Endothelial cell of umbilical vein (primary cell): ENCODE results near the gene SSR1. TPM values are rescaled to one million over a fixed set of nuclear protein-coding genes. Genes with fewer than 3 reads are reported as not detected.
"Not testable (repeated sequence)": the region's sequence is repeated elsewhere in the genome, so short reads cannot be mapped to it uniquely, and the experiment has no call there.

Source experiments
- BruUV-seq: library from RNA; stranded (reverse); fragments of 400-500 nt; replicated peaks from 2 replicates; lab custom pipeline; 2021; lab: Mats Ljungman, UMichigan
- CTCF ChIA-PET: fragments of 300-600, 350-600 bp; sonication (Branson Sonifier 250); formaldehyde crosslinking; loops from one replicate; lab custom pipeline; 2021; ENCODE audit warnings: antibody characterized with exemption, inconsistent platforms; lab: Charles Lee
- POLR2A ChIA-PET: fragments of 300-600, 350-600 bp; sonication (Branson Sonifier 250); formaldehyde crosslinking; loops from one replicate; lab custom pipeline; 2021; ENCODE audit warnings: antibody characterized with exemption, inconsistent platforms; lab: Charles Lee
- DNase-seq: peaks from one replicate; pipeline ENCODE4 v3.0.0-alpha.2; 2011; ENCODE audit warnings: low read depth, low spot score
- FAIRE-seq: peaks from 2 replicates; lab custom pipeline; 2011; peaks lifted over from hg19 to GRCh38; lab: Jason Lieb, UNC
- H2AFZ ChIP-seq: 2 replicates; pipeline ENCODE4 v1.6.0; 2012; ENCODE audit warnings: low read depth, low read length, control low read depth, inconsistent platforms
- H3K27ac ChIP-seq: 2 replicates; pipeline ENCODE4 v1.5.1; 2011; ENCODE audit warnings: low read depth, mild to moderate bottlenecking, control low read depth, low read length, moderate library complexity; ENCODE audit not compliant: insufficient read depth
- H3K27me3 ChIP-seq, 2 experiments: 2 replicates each; pipeline versions ENCODE4 v1.6.0 to v1.6.1; 2011; ENCODE audit warnings: low read length in 2 of 2, mixed read lengths in 1 of 2; ENCODE audit not compliant: control insufficient read depth in 2 of 2, insufficient read depth in 2 of 2
- H3K36me3 ChIP-seq, 2 experiments: 2 replicates in 1 of 2; 3 replicates in 1 of 2; pipeline ENCODE4 v1.5.1; 2011; ENCODE audit warnings: low read length in 2 of 2, mild to moderate bottlenecking in 1 of 2, moderate library complexity in 1 of 2; ENCODE audit not compliant: control insufficient read depth in 2 of 2, insufficient read depth in 2 of 2; ENCODE audit errors: extremely low read depth in 1 of 2
- H3K4me1 ChIP-seq: 3 replicates; pipeline ENCODE4 v1.5.1; 2011; ENCODE audit warnings: mild to moderate bottlenecking, low read length; ENCODE audit not compliant: control insufficient read depth, insufficient read depth; ENCODE audit errors: extremely low read depth
- H3K4me2 ChIP-seq: 2 replicates; pipeline ENCODE4 v1.6.1; 2011; ENCODE audit warnings: low read length, control low read depth, mixed read lengths; ENCODE audit not compliant: insufficient read depth
- H3K4me3 ChIP-seq, 3 experiments: fragments of 200-600 bp in 1 of 3; sonication (generic), shearing (Covaris generic) in 1 of 3; replicated peaks in 1 of 3; 2 replicates each; pipeline ENCODE4 v1.5.1; 2011 to 2016; ENCODE audit warnings: control low read depth in 3 of 3, low read length in 3 of 3, mild to moderate bottlenecking in 2 of 3, inconsistent platforms in 1 of 3, low read depth in 1 of 3, moderate library complexity in 1 of 3; ENCODE audit not compliant: insufficient read depth in 1 of 3
- H3K79me2 ChIP-seq: 2 replicates; pipeline ENCODE4 v1.6.0; 2012; ENCODE audit warnings: low read length, inconsistent platforms; ENCODE audit not compliant: control insufficient read depth, insufficient read depth
- H3K9ac ChIP-seq: replicated peaks from 2 replicates; pipeline ENCODE3; 2011; ENCODE audit warnings: low read length, control low read depth; ENCODE audit not compliant: insufficient read depth; ENCODE audit errors: extremely low read depth
- H3K9me1 ChIP-seq: replicated peaks from 3 replicates; pipeline ENCODE4 v1.6.0; 2011; ENCODE audit warnings: mild to moderate bottlenecking, low read length; ENCODE audit not compliant: control insufficient read depth, insufficient read depth; ENCODE audit errors: extremely low read depth
- H3K9me3 ChIP-seq: replicated peaks from 2 replicates; pipeline ENCODE4 v1.5.1; 2012; ENCODE audit warnings: low read length, inconsistent platforms; ENCODE audit not compliant: control insufficient read depth, insufficient read depth
- H4K20me1 ChIP-seq: replicated peaks from 2 replicates; pipeline ENCODE3; 2011; ENCODE audit warnings: mild to moderate bottlenecking, low read length; ENCODE audit not compliant: control insufficient read depth, insufficient read depth; ENCODE audit errors: extremely low read depth
- POLR2A ChIP-seq: IDR thresholded peaks from 2 replicates; pipeline ENCODE4 v1.6.1; 2012; ENCODE audit warnings: low read depth, mild to moderate bottlenecking, control low read depth, low read length
- dilution Hi-C: fragments of 300-500 bp; cut with MboI; formaldehyde crosslinking; loops from one replicate; pipeline ENCODE4 v1.15.0; 2019; ENCODE audit warnings: low sequenced_read_pairs; ENCODE audit not compliant: extremely low pct_ligation_motif_present
- intact Hi-C: fragments of 100-400 bp; cut with micrococcal nuclease; formaldehyde crosslinking; loops from one replicate; pipeline ENCODE4 v1.10.0; 2022
- polyA plus RNA-seq, 4 experiments: library from polyadenylated mRNA; depleted of rRNA in 3 of 4; stranded (reverse) in 3 of 4; unstranded in 1 of 4; fragments of >200 nt; gene quantifications; 2 replicates each; pipeline versions ENCODE4 v1.2.1 to v1.2.3, GENCODE V29; 2011 to 2012; ENCODE audit warnings: missing spikeins in 1 of 4
- total RNA-seq: library from RNA; stranded (reverse); gene quantifications from 2 replicates; pipeline ENCODE4 v1.2.3, GENCODE V29; 2021

SSR1 gene
- total and polyA plus RNA-seq, 2 donors (not counting 3 experiments of a cell fraction or from before 2014, with no cell fraction given) = 70.7 to 187 TPM

GRCh38 chr6:7319406-7319805 lies 6.4 kb upstream of the SSR1 start:
- H3K27ac ChIP-seq, intact Hi-C loops, H3K27me3 ChIP-seq, H3K9ac ChIP-seq, H3K4me3 ChIP-seq, dilution Hi-C loops, H4K20me1 ChIP-seq, BruUV-seq, FAIRE-seq, DNase-seq, H2AFZ ChIP-seq, H3K9me1 ChIP-seq, H3K4me2 ChIP-seq, H3K79me2 ChIP-seq, H3K4me1 ChIP-seq, H3K9me3 ChIP-seq, H3K36me3 ChIP-seq: not testable (repeated sequence)
- ChIA-PET CTCF (interaction anchor here (0.6 to 0.7 kb wide), 2 partner anchors 20 to 1640 kb away, joined by 3 read pairs; no protein-coding TSS in a partner anchor), POLR2A (interaction anchor here (0.6 kb wide), 2 partner anchors 54 to 691 kb away, joined by 3 to 4 read pairs; no protein-coding TSS in a partner anchor)

GRCh38 chr6:7317538-7317937 lies 4.5 kb upstream of the SSR1 start:
- Histone ChIP-seq H2AFZ (no peak overlapping the region), H3K4me3 (no peak overlapping the region), H3K9ac (no peak overlapping the region), H3K4me2 (no peak overlapping the region), H3K4me1 (peaks cover 4% of the 10 kb centered on the region), H4K20me1 (no peaks in the 10 kb centered on the region), H3K27me3 (peaks cover 0 to 2% of the 10 kb centered on the region in 2 experiments), H3K9me3 (no peaks in the 10 kb centered on the region), H3K36me3 (no peaks in the 10 kb centered on the region), H3K9me1 (no peaks in the 10 kb centered on the region), H3K27ac (no peak overlapping the region), H3K79me2 (peaks cover 4% of the 10 kb centered on the region)
- DNase-seq (no peak), FAIRE-seq (no peak)
- no TSS peak for BruUV-seq
- ChIA-PET POLR2A (no interaction called here), CTCF (no interaction called here)
- TF ChIP-seq POLR2A = no peak
- dilution Hi-C loops = no loop called here
- intact Hi-C loops = no loop called here
